NCI-H446 treated with DMSO at 0.1 percent for 48 hours (cell line): ENCODE results near the gene GRM4.

Experiments
- DNase-seq: peaks from one replicate; lab custom pipeline; 2025; lab: John Stamatoyannopoulos, UW

The GRM4 gene

GRCh38 chr6:34106421-34106820 is 39.5 kb downstream of the GRM4 start:
- DNase-seq, result no peak

- no peak for DNase-seq
Measured at GRCh38 chr6:34104628-34105027, 41.3 kb downstream of the GRM4 start.

- DNase-seq, result no peak
Measured at GRCh38 chr6:34104186-34104585, 41.7 kb downstream of the GRM4 start.

- no peak for DNase-seq
Measured at GRCh38 chr6:34103321-34103720, 42.6 kb downstream of the GRM4 start.

- DNase-seq, result no peak
Measured at GRCh38 chr6:34102696-34103095, 43.2 kb downstream of the GRM4 start.

GRCh38 chr6:34102099-34102656 is 43.7 kb downstream of the GRM4 start:
- no peak for DNase-seq

- DNase-seq, result no peak
Measured at GRCh38 chr6:34100788-34101187, 45.1 kb downstream of the GRM4 start.

GRCh38 chr6:34099878-34100277 is 46.0 kb downstream of the GRM4 start:
- DNase-seq, result no peak

DNA sequence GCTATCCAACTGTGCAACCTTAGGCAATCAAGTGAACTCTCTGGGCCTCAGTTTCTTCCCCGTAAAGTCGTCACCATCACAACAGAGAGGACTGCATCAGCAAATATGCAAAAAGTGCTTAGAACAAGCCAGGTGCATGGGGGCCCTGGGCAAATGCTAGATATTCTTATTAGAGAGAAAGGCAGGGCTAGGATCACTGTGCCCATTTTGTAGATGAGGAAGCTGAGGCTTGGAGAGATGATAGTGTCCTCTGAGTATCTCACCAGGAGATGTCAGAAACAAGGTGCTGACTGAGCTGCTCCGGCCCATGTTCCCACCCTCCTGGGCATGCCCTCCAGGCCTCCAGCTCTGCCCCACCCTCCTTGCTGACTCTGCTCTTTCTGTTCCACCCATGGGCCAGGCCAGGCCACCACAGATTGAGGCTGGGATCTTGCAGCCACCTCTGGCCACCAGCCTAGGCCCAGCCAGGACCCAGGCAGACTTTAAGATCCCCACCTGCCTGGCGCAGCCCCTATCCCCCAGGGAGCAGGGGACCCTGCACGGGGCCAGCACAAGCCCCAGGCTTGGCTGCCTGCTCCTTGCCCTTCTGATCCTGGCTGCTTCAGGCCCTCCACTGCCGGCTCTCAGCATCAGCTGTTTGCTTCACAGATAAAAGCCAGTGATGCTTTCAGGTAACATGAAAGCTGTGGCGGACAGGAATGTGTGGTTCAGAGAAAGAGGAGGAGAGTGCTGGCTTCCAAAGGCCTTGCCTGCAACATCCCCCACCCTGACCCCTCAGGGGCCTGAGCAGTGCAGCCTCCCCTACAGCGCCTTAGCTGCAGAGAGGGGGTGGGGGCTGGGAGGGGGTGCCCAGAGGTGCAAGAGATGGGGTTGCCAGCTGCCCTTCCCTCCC is 47.6 kb downstream of the GRM4 start:
- no peak for DNase-seq

- DNase-seq, result no peak
Measured at GRCh38 chr6:34096814-34097213, 49.1 kb downstream of the GRM4 start.

- DNase-seq, result no peak
Measured at GRCh38 chr6:34096193-34096592, 49.7 kb downstream of the GRM4 start.

GRCh38 chr6:34095741-34096140 is 50.1 kb downstream of the GRM4 start:
- no peak for DNase-seq

DNA sequence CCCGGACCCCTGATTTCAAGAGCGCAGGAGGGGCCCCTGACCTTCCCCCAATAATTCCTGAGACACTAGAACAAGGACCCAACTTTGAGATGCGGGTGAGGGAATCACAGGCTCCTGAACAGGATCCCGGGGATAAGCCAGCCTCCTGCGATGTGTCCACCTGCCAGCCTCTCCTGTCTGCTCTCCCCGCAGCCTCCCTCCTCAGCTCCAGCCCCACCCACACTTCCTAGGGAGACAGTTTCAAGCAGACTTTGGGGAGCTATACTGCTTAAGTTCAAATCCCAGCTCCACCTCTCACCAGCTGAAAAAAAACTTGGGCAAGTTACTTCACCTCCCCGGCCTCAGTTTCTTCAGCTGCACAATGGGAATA is 50.8 kb downstream of the GRM4 start:
- no peak for DNase-seq

DNA sequence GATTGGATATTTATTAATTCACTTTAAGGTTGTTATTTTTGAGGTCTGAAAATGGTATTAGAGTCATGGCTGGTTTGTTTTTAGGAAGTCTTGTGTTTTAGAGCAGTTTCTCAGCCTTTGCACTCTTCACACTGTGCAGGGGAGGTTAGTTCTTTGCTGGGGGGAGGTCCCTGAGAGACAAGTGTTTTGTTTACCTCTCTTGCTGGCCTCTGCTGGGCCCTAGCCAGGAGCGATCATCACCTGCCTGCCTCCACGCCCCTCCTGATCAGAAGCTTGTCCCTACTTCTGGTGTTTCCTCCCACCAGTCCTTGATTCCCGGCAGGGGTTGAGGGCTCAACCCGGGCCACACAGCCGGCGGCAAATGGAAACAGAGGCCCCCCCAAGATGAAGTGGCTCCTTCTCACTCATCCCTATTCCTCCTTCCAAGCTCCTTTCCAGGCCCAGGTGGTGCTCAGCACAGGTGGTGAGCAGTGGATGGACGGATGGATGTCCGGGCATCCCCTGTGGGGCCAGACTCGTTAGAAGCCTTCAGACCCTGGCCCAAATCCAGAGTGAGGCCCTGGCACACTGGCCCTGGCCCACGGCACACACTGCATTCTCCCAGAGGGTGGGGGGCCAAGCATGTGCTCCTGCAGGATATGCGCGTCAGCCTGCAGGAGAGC is 51.3 kb downstream of the GRM4 start:
- peak; percentile 38 for DNase-seq

DNA sequence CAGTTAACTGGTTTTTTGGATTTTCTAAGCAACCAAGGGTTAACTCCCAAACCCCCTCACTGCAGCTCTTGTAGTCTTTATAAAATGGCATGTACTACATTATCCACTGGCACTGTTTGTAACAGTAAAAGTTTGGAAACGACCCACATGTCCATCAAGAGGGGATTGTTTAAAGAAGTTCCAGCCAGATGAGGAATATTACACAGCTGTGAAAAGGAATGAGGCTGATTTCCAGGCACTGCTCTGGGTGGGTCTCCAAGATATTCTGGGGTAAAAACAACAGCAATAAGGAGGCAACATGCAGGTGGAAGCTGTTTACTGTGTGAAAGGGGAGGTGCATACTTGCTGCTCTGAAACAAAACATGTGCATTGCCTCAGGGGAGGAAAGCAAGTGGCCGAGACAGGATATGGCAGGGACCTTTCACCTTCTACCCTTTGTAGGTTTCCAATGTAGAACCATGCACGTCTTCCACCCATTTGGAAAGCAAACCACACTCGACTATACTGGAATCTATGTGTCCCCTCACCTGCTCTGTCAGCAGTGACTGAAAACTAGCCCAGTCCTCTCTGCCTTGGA is 51.9 kb downstream of the GRM4 start:
- no peak for DNase-seq

DNA sequence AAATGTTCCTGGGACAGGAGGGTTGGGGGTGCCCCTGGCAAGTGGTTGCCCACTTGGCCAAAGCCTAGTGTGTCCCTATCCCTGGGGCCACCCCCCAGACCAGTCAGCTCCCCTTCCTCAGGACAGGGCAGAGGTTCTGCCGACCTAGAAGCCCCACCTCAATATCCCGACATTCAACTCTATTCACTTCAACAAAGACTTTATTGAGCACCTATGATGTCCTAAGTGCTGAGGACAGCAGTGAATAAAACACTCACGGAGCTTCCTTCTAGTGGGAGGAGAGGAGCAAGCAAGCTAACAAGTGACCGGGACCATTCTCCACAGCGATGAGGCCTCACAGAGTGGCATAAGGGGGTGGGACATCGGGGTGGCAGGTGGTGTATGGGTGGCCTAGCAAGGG is 52.7 kb downstream of the GRM4 start:
- DNase-seq, result no peak

DNA sequence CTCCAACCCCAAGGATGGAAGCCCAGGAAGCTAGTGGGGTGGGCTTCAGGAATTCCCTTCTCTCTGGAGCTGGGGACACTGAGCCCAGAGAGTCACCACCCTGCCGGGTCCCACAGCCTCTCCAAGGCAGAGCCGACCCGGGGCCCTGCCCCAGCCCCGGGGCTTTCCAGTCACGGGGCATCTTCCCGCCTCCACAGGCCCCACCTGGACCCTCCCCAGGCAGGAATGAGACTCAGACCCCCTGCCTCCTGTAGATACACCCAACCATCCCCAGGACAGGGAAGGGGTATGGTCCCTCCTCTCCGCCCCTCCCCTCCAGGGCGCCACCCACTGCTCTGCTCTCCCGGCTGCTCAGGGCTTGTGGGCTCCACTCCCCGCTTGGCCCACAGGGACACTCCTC is 53.3 kb downstream of the GRM4 start:
- no peak for DNase-seq

GRCh38 chr6:34090935-34091334 is 55.0 kb downstream of the GRM4 start:
- no peak for DNase-seq

DNA sequence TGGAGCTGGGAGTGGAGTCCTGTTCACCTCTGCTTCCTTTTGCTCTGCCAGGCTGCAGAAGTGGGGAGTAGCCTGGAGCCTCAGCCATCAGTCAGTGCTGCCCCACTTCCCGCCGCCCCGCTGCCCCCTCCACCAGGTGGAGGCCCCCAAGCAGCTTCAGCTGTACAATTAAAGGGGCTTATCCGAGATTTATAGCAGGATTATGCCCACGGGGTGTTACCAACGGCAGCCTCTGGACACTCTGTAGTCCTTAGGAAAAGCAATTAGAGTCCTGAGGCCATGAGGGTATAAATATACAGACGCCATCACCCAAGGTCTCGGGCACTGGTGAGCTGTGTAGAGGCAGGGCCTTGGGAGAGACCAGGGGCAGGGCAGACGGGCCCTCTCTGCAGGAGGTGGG is 55.4 kb downstream of the GRM4 start:
- DNase-seq, result no peak

DNA sequence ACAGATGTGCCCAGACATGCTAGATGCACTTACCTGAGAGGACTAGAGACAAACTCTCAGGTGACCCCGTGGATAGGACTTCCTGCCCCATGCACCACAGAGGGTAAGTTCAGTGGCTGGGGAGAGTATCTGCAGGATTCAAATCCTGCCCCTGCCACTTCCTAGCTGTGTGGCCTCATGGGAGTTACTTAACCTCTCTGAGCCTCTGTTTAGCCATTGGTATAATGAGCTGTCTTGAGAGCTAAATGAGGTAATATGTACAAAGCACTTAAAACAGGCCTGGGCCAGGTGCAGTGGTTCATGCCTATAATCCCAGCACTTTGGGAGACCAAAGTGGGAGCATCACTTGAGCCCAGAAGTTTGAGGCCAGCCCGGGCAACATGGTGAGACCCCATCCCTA is 59.3 kb downstream of the GRM4 start:
- no peak for DNase-seq

DNA sequence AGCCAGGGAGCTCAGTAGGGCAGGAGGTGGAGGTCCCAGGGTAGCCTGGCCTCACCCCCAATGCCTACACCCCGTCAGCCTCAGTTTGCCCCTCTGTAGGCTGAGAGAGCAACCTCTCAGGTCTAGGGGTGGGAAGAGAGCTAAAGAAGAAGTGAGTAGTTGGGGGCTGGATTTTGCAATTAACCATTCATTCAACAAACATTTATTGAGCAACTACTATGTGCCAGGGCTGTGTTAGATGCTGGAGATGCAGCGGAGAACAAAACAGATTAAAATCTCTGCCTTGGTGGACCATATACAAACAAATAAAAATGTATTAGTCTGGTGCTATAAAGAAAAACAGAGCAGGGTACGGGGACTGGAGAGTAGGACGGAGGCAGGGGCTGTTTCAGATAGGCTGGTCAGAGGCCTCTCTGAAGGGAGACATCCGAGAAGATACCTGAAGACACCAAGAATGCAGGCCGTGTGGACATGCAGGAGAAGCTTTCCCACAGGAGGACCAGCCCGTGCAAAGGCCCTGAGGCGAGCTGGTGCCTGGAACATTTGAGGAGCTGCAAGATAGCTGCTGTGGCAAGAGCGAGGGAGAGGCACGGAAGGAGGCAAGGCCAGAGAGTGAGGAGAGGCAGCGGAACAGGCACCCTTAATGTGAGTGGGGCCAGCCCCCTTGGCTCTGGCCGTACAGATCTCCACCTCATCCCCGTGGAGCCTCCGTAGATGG is 60.3 kb downstream of the GRM4 start:
- DNase-seq, result no peak

DNA sequence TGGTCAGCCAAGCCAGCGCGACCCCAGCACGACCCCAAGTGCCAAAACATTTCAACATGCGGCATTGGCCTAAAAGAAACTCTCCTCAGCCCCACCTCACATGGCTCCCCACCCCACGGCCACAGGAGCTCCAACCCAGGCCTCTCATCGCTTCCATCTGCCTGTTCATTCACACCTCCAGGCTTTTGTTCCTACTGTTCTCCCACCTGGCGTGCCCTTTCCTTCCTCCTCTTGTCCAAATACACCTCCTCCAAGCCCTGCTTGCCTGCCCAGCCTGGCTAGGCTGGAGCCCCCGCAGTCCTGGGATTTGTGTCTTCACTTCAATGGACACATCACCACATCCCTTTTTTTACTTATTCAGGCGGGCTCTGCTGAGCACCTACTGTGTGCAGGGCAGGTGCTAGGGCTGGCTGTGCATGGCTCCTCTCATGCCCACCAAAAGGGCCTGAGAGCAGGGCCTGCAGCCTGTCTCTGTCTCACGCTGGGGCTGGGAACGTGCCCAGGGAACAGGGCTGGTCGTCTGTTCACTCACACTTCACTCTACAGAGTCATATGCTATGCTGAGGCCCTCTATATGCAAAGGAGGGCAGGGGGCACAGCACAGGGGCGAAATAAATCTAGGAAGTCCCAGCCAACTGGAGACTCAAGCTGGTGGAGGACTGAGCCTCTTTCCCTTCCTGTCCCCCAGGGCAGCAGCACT is 61.1 kb downstream of the GRM4 start:
- no peak for DNase-seq
